Parathyroid adenoma (tissue), 2 donors: ENCODE measurements around the gene PLEKHA1.

Experiments
- H2AFZ ChIP-seq: fragments of 300-600 bp; sonication (generic); one replicate; pipeline ENCODE4 v1.7.0; 2017; ENCODE audit warnings: antibody characterized with exemption, mild to moderate bottlenecking
- H3K27ac ChIP-seq: fragments of 300-600 bp; sonication (generic); one replicate; pipeline ENCODE4 v1.7.0; 2017
- H3K27me3 ChIP-seq: fragments of 300-600 bp; sonication (generic); one replicate; pipeline ENCODE4 v1.7.0; 2017; ENCODE audit warnings: low read length; ENCODE audit not compliant: control insufficient read depth, insufficient read depth
- H3K36me3 ChIP-seq: fragments of 300-600 bp; sonication (generic); one replicate; pipeline ENCODE4 v1.7.0; 2017; ENCODE audit warnings: low read length; ENCODE audit not compliant: control insufficient read depth, insufficient read depth
- H3K4me1 ChIP-seq: fragments of 300-600 bp; sonication (generic); one replicate; pipeline ENCODE4 v1.7.0; 2017; ENCODE audit warnings: control low read depth
- H3K4me2 ChIP-seq: fragments of 300-600 bp; sonication (generic); one replicate; pipeline ENCODE4 v1.7.0; 2017; ENCODE audit warnings: low read length
- H3K4me3 ChIP-seq: fragments of 300-600 bp; sonication (generic); one replicate; pipeline ENCODE4 v1.7.0; 2017; ENCODE audit warnings: low read depth, low read length
- H3K79me2 ChIP-seq: fragments of 300-600 bp; sonication (generic); one replicate; pipeline ENCODE4 v1.7.0; 2017; ENCODE audit warnings: control low read depth
- H3K9ac ChIP-seq: fragments of 300-600 bp; sonication (generic); one replicate; pipeline ENCODE4 v1.7.0; 2017; ENCODE audit warnings: mild to moderate bottlenecking
- H3K9me3 ChIP-seq: fragments of 300-600 bp; sonication (generic); one replicate; pipeline ENCODE4 v1.7.0; 2017; ENCODE audit warnings: low read length; ENCODE audit not compliant: control insufficient read depth
- TF ChIP-seq, protein P1 (sequence below): fragments of 300-600 bp; sonication (generic); IDR thresholded peaks from one replicate; pipeline ENCODE4 v1.7.0; 2017; ENCODE audit warnings: antibody characterized with exemption, mild to moderate bottlenecking
- donor health status: primary hyperparathyroidism.

PLEKHA1 gene

DNA sequence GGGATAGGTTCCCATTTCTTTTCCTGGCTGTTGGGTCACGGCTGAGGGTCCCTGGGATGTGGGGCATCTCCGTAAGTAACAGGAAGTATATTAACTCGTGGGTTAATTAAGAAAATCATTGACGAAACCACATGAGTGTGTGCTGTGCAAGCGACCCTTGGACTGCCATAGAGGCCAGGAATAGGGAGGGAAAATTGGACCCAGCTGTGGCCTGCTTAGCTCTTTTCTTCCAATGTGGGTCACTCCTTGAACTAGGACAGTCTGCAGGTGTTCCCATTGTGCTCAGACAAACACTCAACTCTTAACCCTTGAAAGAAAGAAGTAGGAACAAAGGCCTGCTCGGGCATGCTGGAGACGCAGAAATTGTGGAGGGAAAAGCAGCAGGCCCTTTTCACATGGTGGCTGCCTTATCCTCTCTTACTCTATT is 25.6 kb upstream of the PLEKHA1 start:
- TF ChIP-seq, protein P1, sequence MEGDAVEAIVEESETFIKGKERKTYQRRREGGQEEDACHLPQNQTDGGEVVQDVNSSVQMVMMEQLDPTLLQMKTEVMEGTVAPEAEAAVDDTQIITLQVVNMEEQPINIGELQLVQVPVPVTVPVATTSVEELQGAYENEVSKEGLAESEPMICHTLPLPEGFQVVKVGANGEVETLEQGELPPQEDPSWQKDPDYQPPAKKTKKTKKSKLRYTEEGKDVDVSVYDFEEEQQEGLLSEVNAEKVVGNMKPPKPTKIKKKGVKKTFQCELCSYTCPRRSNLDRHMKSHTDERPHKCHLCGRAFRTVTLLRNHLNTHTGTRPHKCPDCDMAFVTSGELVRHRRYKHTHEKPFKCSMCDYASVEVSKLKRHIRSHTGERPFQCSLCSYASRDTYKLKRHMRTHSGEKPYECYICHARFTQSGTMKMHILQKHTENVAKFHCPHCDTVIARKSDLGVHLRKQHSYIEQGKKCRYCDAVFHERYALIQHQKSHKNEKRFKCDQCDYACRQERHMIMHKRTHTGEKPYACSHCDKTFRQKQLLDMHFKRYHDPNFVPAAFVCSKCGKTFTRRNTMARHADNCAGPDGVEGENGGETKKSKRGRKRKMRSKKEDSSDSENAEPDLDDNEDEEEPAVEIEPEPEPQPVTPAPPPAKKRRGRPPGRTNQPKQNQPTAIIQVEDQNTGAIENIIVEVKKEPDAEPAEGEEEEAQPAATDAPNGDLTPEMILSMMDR: no peak
- Histone ChIP-seq H3K79me2 (no peaks in the 10 kb centered on the region), H3K27me3 (no peaks in the 10 kb centered on the region), H2AFZ (no peak overlapping the region), H3K27ac (no peak overlapping the region), H3K4me3 (no peak overlapping the region), H3K9ac (no peak overlapping the region), H3K36me3 (no peaks in the 10 kb centered on the region), H3K9me3 (no peaks in the 10 kb centered on the region), H3K4me2 (no peak overlapping the region), H3K4me1 (no peaks in the 10 kb centered on the region)

DNA sequence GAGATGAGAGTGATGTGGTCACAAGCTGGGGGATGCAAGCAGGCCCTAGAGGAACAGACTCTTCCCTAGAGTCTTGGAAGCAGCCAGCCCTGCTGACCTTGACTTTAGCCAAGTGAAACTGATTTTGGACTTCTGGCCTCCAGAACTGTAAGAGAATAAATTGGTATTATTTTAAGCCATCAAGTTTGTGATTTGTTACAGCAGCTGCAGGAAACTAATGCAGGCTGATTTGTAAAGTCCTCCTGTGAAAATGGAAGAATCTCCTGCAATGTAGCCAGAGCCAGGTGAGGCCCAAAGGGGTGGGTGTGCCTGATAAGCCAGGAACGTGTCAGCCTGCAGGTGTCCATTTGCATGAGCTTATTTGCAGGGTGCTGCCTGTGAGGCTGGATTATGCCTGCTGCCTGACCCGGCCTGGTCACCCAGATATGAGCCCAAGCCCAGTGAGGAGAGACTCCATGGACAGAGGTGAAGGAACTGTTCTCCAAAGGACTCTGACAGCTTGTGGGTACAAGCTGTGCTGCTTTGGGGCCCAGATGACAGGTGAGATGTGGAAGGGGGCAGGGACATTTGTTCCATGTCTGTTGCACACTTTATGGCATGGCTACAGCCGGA is 24.6 kb upstream of the PLEKHA1 start:
- Histone ChIP-seq H3K4me1 (no peaks in the 10 kb centered on the region), H3K4me3 (no peak overlapping the region), H3K9ac (no peak overlapping the region), H3K36me3 (no peaks in the 10 kb centered on the region), H3K79me2 (no peaks in the 10 kb centered on the region), H2AFZ (no peak overlapping the region), H3K4me2 (no peak overlapping the region), H3K27ac (no peak overlapping the region), H3K27me3 (no peaks in the 10 kb centered on the region), H3K9me3 (no peaks in the 10 kb centered on the region)
- TF ChIP-seq, protein P1: no peak

DNA sequence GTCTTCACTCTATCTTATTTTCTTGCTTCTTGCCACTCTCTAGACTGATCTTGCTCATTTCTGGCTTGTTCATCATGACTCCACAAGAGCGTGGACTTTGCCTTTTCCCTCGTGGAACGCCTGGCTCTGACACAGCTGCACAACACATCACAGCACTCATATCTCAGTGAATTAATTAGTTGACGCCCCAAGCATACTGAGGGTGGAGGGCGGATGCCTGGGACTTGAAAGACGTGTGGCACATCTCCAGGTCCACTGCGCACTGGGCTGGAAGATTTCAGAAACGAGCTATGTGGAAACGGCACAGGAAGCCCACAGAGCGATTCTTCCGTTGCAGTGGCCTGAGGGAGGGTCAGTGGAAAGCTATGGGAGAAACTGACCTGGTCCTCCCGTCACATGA is 23.6 kb upstream of the PLEKHA1 start:
- Histone ChIP-seq H2AFZ (no peak overlapping the region), H3K79me2 (no peaks in the 10 kb centered on the region), H3K4me3 (no peak overlapping the region), H3K36me3 (no peaks in the 10 kb centered on the region), H3K9me3 (no peaks in the 10 kb centered on the region), H3K27ac (no peak overlapping the region), H3K9ac (no peak overlapping the region), H3K4me1 (no peaks in the 10 kb centered on the region), H3K27me3 (no peaks in the 10 kb centered on the region), H3K4me2 (no peak overlapping the region)
- TF ChIP-seq, protein P1: no peak

DNA sequence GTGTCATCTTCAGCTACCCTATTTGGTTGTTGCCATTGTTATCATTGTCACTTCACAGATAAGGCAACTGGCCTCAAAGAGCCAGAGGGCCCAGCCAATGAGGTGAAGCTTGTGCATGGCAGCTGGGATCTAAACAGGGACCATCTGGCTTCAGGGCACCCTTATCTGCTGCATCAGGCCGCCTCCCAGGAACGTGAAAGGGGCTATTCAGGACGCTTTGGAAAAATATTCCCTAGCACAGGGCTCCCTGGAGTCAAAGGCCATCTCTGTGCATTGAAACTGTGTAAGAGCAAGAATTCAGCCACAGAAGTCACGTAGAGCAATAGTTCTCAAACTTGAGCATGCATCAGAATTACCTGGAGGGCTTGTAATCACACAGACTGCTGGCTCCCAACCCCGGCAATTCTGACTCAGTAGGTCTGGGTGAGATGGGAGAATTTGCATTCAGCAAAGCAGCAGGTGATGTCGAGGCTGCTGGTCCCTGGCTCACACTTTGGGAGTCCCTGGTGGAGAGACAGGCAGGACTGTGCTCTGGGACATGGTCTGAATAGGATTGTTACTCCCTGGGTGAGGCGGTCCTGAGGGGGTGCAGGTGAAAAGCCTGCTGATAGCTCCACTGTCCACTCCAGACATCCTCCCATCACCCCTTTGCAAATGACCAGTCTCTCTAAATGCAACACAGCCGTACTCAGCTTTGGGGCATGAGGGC is 21.5 kb upstream of the PLEKHA1 start:
- no peaks in the 10 kb centered on the region for H3K9me3 ChIP-seq
- H3K4me3 ChIP-seq: no peak overlapping the region
- no peaks in the 10 kb centered on the region for H3K79me2 ChIP-seq
- no peak overlapping the region for H3K9ac ChIP-seq
- H3K36me3 ChIP-seq: no peaks in the 10 kb centered on the region
- TF ChIP-seq, protein P1: no peak
- no peak overlapping the region for H3K4me2 ChIP-seq
- H2AFZ ChIP-seq: no peak overlapping the region
- no peaks in the 10 kb centered on the region for H3K4me1 ChIP-seq
- H3K27me3 ChIP-seq: no peaks in the 10 kb centered on the region
- no peak overlapping the region for H3K27ac ChIP-seq

DNA sequence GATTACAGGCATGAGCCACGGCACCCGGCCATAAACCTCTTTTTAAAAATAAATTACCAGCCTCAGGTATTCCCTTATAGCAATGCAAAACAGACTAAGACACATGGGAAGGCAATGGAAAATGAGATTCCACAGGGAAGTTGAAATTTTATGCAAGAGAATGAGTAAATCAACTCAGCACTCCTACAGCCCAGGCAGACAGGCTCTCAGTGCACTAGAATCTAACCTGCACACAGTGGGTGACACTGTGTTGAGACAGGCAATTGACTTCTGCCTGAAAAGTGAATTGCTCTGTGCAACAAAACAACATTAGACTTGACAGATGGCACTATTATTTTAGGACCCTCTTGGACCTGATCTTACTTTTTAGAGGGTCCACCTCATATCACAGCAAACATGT is 20.1 kb upstream of the PLEKHA1 start:
- H3K27ac ChIP-seq: no peak overlapping the region
- no peak overlapping the region for H3K4me2 ChIP-seq
- H3K27me3 ChIP-seq: no peaks in the 10 kb centered on the region
- no peaks in the 10 kb centered on the region for H3K36me3 ChIP-seq
- no peaks in the 10 kb centered on the region for H3K79me2 ChIP-seq
- no peaks in the 10 kb centered on the region for H3K9me3 ChIP-seq
- TF ChIP-seq, protein P1: no peak
- no peaks in the 10 kb centered on the region for H3K4me1 ChIP-seq
- no peak overlapping the region for H2AFZ ChIP-seq
- no peak overlapping the region for H3K9ac ChIP-seq
- H3K4me3 ChIP-seq: no peak overlapping the region
